Thyroid gland (tissue), 4 donors: ENCODE measurements around the gene CKAP5.

Experiments
- POLR2A ChIP-seq, 2 donors: fragments of 450-650 bp; IDR thresholded peaks; one replicate each; pipeline ENCODE4 v1.6.1; 2017; ENCODE audit warnings: antibody characterized with exemption in 2 of 2, mild to moderate bottlenecking in 2 of 2, moderate library complexity in 1 of 2
- TF ChIP-seq, protein P1 (sequence below), 6 experiments: fragments of 200-600 bp in 3 of 6; fragments of 450-650 bp in 3 of 6; sonication (generic) in 3 of 6; IDR thresholded peaks; one replicate each; pipeline ENCODE4 v1.5.1; 2016 to 2019; ENCODE audit warnings: antibody characterized with exemption in 6 of 6, mild to moderate bottlenecking in 2 of 6, inconsistent platforms in 1 of 6, moderate library complexity in 1 of 6

DNA sequence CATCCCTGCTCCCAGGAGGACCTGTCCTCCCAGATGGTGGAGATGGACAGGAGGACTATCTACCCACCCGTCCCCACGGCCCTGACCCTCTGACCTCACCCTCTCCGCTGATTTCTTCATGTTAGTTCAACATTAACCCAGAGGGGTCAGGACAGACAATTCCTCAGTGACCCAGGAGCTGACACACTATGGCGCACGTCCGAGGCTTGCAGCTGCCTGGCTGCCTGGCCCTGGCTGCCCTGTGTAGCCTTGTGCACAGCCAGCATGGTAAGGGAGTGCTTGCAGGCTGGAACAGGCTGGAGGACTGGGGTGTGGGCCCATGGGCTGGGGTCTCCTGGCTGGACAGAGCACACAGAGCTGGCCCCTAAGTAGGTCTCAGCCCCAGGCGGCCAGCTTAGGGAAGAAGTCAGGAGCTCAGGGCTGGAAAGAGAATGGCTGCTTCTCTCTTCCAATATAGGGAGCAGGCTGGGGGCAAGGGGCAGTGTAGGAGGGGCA, 127.0 kb downstream of the CKAP5 start, which contains the start of gene F2:
- TF ChIP-seq, protein P1, sequence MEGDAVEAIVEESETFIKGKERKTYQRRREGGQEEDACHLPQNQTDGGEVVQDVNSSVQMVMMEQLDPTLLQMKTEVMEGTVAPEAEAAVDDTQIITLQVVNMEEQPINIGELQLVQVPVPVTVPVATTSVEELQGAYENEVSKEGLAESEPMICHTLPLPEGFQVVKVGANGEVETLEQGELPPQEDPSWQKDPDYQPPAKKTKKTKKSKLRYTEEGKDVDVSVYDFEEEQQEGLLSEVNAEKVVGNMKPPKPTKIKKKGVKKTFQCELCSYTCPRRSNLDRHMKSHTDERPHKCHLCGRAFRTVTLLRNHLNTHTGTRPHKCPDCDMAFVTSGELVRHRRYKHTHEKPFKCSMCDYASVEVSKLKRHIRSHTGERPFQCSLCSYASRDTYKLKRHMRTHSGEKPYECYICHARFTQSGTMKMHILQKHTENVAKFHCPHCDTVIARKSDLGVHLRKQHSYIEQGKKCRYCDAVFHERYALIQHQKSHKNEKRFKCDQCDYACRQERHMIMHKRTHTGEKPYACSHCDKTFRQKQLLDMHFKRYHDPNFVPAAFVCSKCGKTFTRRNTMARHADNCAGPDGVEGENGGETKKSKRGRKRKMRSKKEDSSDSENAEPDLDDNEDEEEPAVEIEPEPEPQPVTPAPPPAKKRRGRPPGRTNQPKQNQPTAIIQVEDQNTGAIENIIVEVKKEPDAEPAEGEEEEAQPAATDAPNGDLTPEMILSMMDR (IDR thresholded peaks at IDR 0.05), result no peak
- no peak for TF ChIP-seq POLR2A (IDR thresholded peaks at IDR 0.05)
